ENCODE data around the gene UBE2E2. TPM values are rescaled to one million over a fixed set of nuclear protein-coding genes. Genes with fewer than 3 reads are reported as not detected.
A peak's percentile ranks its signal among the peaks of the same experiment; 100 is the strongest.

UBE2E2 gene
- total RNA-seq, 2 experiments from 2014 or later, result 5.7 to 7.2 TPM

DNA sequence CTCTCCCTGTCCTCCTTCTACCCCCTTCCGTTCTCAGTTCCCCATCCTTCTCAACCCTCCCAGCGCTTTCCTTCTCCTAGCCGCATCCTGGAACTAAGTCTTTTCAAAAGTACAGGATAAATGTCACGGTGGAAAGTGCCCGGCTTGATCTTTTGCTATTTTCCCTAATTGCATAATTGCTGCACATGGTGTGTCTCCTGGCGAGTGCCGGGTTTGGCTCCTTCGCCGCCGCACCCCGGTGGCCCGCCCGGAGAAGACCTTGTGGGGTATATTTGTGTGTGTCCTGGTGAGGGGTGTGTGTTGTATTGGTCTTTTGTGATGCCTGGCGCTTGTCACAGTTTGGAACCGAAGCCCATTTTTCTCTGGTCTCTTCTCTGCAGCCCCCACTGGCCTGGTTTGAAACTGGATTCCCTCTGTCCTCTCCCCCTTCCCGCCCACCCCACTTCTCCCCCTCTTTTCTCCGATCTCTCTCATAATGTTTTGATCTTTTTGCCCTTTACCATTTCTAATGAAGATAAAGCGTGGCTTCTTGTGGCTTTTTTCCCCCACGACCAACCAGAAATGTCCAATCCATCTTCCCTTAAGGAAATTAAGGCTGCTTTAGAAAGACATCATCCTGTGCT is 692 bp downstream of the UBE2E2 start:
- Mint-ChIP-seq H3K9me3 (no peaks in the 10 kb centered on the region), H3K4me1 (peaks cover 13% of the 10 kb centered on the region), H3K27ac (peak overlapping the region; percentile 84), H3K36me3 (no peaks in the 10 kb centered on the region), H3K4me3 (peak overlapping the region; percentile 94), H3K27me3 (peaks cover 19% of the 10 kb centered on the region)
- ATAC-seq (ENCODE audit: low read depth), result no peak
- POLR2A ChIA-PET, result no interaction called here
- peak; percentile 47 for DNase-seq

- peaks cover 13% of the 10 kb centered on the region for H3K27me3 Mint-ChIP-seq
- ATAC-seq (ENCODE audit: low read depth) (no peak), DNase-seq (no peak)
- H3K36me3 Mint-ChIP-seq, result no peaks in the 10 kb centered on the region
- H3K9me3 Mint-ChIP-seq, result no peaks in the 10 kb centered on the region
- POLR2A ChIA-PET, result interaction anchor here (1.3 kb wide), 1 partner anchor 711 kb away, joined by 4 read pairs; no protein-coding TSS in a partner anchor
- no peak overlapping the region for H3K4me3 Mint-ChIP-seq
- H3K27ac Mint-ChIP-seq, result no peak overlapping the region
- H3K4me1 Mint-ChIP-seq, result peaks cover 13% of the 10 kb centered on the region
Observed at GRCh38 chr3:23206366-23206765, 3.2 kb downstream of the UBE2E2 start.

- DNase-seq, result no peak
- Mint-ChIP-seq H3K9me3 (no peaks in the 10 kb centered on the region), H3K27me3 (peaks cover 4% of the 10 kb centered on the region), H3K4me1 (peaks cover 9% of the 10 kb centered on the region), H3K27ac (no peak overlapping the region), H3K36me3 (no peaks in the 10 kb centered on the region), H3K4me3 (no peak overlapping the region)
- ATAC-seq (ENCODE audit: low read depth), result no peak
- POLR2A ChIA-PET, result no interaction called here
Observed at GRCh38 chr3:23209103-23209502, 6.0 kb downstream of the UBE2E2 start.

GRCh38 chr3:23209747-23210487 is 6.8 kb downstream of the UBE2E2 start:
- POLR2A ChIA-PET, result no interaction called here
- ATAC-seq (ENCODE audit: low read depth) (no peak), DNase-seq (no peak)
- Mint-ChIP-seq H3K27me3 (peaks cover 4% of the 10 kb centered on the region), H3K36me3 (no peaks in the 10 kb centered on the region), H3K4me3 (no peak overlapping the region), H3K9me3 (no peaks in the 10 kb centered on the region), H3K4me1 (peaks cover 6% of the 10 kb centered on the region), H3K27ac (no peak overlapping the region)

- H3K4me1 Mint-ChIP-seq, result no peaks in the 10 kb centered on the region
- DNase-seq, result no peak
- no peaks in the 10 kb centered on the region for H3K9me3 Mint-ChIP-seq
- POLR2A ChIA-PET, result no interaction called here
- H3K27ac Mint-ChIP-seq, result no peak overlapping the region
- peaks cover 1% of the 10 kb centered on the region for H3K36me3 Mint-ChIP-seq
- ATAC-seq (ENCODE audit: low read depth), result no peak
- H3K4me3 Mint-ChIP-seq, result no peak overlapping the region
- no peaks in the 10 kb centered on the region for H3K27me3 Mint-ChIP-seq
Observed at GRCh38 chr3:23213813-23214212, 10.7 kb downstream of the UBE2E2 start.

- ATAC-seq (ENCODE audit: low read depth), result no peak
- no peak overlapping the region for H3K4me3 Mint-ChIP-seq
- H3K27me3 Mint-ChIP-seq, result no peaks in the 10 kb centered on the region
- peaks cover 7% of the 10 kb centered on the region for H3K36me3 Mint-ChIP-seq
- peaks cover 8% of the 10 kb centered on the region for H3K9me3 Mint-ChIP-seq
- no peak overlapping the region for H3K27ac Mint-ChIP-seq
- POLR2A ChIA-PET, result no interaction called here
- DNase-seq, result no peak
- peaks cover 4% of the 10 kb centered on the region for H3K4me1 Mint-ChIP-seq
Observed at GRCh38 chr3:23217872-23218554, 14.9 kb downstream of the UBE2E2 start.

GRCh38 chr3:23219117-23219516 is 16.0 kb downstream of the UBE2E2 start:
- H3K4me3 Mint-ChIP-seq, result no peak overlapping the region
- no peak overlapping the region for H3K27ac Mint-ChIP-seq
- POLR2A ChIA-PET, result no interaction called here

GRCh38 chr3:23219552-23219951 is 16.4 kb downstream of the UBE2E2 start:
- no peak overlapping the region for H3K4me3 Mint-ChIP-seq
- H3K36me3 Mint-ChIP-seq, result peaks cover 16% of the 10 kb centered on the region
- no peak for DNase-seq
- ATAC-seq (ENCODE audit: low read depth), result no peak
- no peaks in the 10 kb centered on the region for H3K27me3 Mint-ChIP-seq
- peaks cover 12% of the 10 kb centered on the region for H3K9me3 Mint-ChIP-seq
- POLR2A ChIA-PET, result no interaction called here
- peaks cover 4% of the 10 kb centered on the region for H3K4me1 Mint-ChIP-seq
- no peak overlapping the region for H3K27ac Mint-ChIP-seq

More at GRCh38 chr3:23219117-23219516, 16.0 kb downstream of the UBE2E2 start:
- Mint-ChIP-seq H3K9me3 (peaks cover 12% of the 10 kb centered on the region), H3K27me3 (no peaks in the 10 kb centered on the region), H3K36me3 (peaks cover 12% of the 10 kb centered on the region), H3K4me1 (peaks cover 4% of the 10 kb centered on the region)
- DNase-seq (no peak), ATAC-seq (ENCODE audit: low read depth) (no peak)

GRCh38 chr3:23221136-23221535 is 18.0 kb downstream of the UBE2E2 start:
- Mint-ChIP-seq H3K4me1 (peaks cover 4% of the 10 kb centered on the region), H3K36me3 (peaks cover 20% of the 10 kb centered on the region), H3K4me3 (no peak overlapping the region), H3K27ac (no peak overlapping the region), H3K9me3 (peaks cover 12% of the 10 kb centered on the region), H3K27me3 (no peaks in the 10 kb centered on the region)
- no peak for DNase-seq
- POLR2A ChIA-PET, result no interaction called here
- ATAC-seq (ENCODE audit: low read depth), result no peak

DNA sequence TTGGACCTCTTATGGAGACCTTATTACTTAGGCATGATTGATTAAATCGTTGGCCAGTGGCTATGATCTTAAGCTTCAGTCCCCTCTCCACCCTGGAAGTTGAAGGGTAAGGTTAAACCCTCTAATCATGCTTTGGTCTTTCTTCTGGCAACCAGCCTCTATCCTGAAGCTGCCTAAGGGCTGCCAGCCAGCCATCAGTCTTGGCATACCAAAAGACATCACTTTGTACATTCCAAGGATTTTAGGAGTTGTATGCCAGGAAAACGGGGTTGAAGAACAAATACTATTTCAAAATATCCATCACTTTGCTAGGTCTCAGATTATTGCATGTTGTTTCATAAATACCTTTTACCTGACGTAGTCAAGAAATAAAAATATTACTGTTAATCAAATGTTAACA is 28.9 kb downstream of the UBE2E2 start:
- no peak for ATAC-seq (ENCODE audit: low read depth)
- H3K4me3 Mint-ChIP-seq, result no peak overlapping the region
- H3K9me3 Mint-ChIP-seq, result peaks cover 3% of the 10 kb centered on the region
- peaks cover 5% of the 10 kb centered on the region for H3K4me1 Mint-ChIP-seq
- H3K27ac Mint-ChIP-seq, result no peak overlapping the region
- H3K27me3 Mint-ChIP-seq, result no peaks in the 10 kb centered on the region
- peaks cover 3% of the 10 kb centered on the region for H3K36me3 Mint-ChIP-seq
- POLR2A ChIA-PET, result no interaction called here
- no peak for DNase-seq

GRCh38 chr3:23232854-23233253 is 29.7 kb downstream of the UBE2E2 start:
- Mint-ChIP-seq H3K27me3 (no peaks in the 10 kb centered on the region), H3K4me1 (peaks cover 5% of the 10 kb centered on the region), H3K36me3 (peaks cover 3% of the 10 kb centered on the region), H3K4me3 (no peak overlapping the region), H3K9me3 (peaks cover 3% of the 10 kb centered on the region), H3K27ac (no peak overlapping the region)
- ATAC-seq (ENCODE audit: low read depth) (no peak), DNase-seq (no peak)
- POLR2A ChIA-PET, result no interaction called here

GRCh38 chr3:23235264-23235663 is 32.1 kb downstream of the UBE2E2 start:
- peaks cover 5% of the 10 kb centered on the region for H3K4me1 Mint-ChIP-seq
- no peaks in the 10 kb centered on the region for H3K27me3 Mint-ChIP-seq
- no peak overlapping the region for H3K27ac Mint-ChIP-seq
- peaks cover 3% of the 10 kb centered on the region for H3K36me3 Mint-ChIP-seq
- DNase-seq (no peak), ATAC-seq (ENCODE audit: low read depth) (no peak)
- no peak overlapping the region for H3K4me3 Mint-ChIP-seq
- POLR2A ChIA-PET, result no interaction called here
- H3K9me3 Mint-ChIP-seq, result peaks cover 4% of the 10 kb centered on the region

DNA sequence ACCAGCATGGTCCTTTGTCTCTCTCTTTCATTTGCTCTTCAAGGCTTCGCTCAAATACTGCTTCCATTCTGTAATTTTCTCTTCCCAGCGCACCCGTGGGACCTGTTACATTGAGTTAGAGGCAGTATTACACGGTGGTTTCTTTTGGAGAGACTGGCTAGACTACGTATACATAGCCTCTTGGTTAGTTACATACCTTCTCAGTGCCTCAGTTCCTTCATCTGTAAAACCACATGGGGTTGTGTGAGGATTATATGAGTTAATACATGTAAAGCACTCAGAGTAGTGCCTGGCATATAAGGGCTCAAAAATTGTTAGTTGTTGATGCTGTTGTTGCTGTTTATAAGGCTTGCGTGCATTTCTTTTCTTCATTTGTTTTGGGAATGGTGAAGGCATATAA is 33.8 kb downstream of the UBE2E2 start:
- POLR2A ChIA-PET, result no interaction called here
- Mint-ChIP-seq H3K4me3 (no peak overlapping the region), H3K9me3 (peaks cover 4% of the 10 kb centered on the region), H3K27me3 (no peaks in the 10 kb centered on the region), H3K4me1 (peaks cover 5% of the 10 kb centered on the region), H3K27ac (no peak overlapping the region), H3K36me3 (peaks cover 3% of the 10 kb centered on the region)
- DNase-seq (no peak), ATAC-seq (ENCODE audit: low read depth) (no peak)

- Mint-ChIP-seq H3K4me1 (peaks cover 5% of the 10 kb centered on the region), H3K27me3 (no peaks in the 10 kb centered on the region), H3K27ac (no peak overlapping the region), H3K4me3 (no peak overlapping the region), H3K36me3 (peaks cover 3% of the 10 kb centered on the region), H3K9me3 (peaks cover 4% of the 10 kb centered on the region)
- DNase-seq (no peak), ATAC-seq (ENCODE audit: low read depth) (no peak)
- POLR2A ChIA-PET, result no interaction called here
Observed at GRCh38 chr3:23238156-23238555, 35.0 kb downstream of the UBE2E2 start.

All from activated naive CD8-positive, alpha-beta T cell treated with anti-CD3 and anti-CD28 coated beads, Interleukin-2, amount 10 ng/mL, durations not matched to agents 7 days and 5 days (primary cell).